HT-29 (cell line): ENCODE results near the gene SAPCD2. TPM values are rescaled to one million over a fixed set of nuclear protein-coding genes. Genes with fewer than 3 reads are reported as not detected.

ENCODE experiments used
- DNase-seq: peaks from one replicate; pipeline ENCODE4 v3.0.0-alpha.2; 2015; ENCODE audit warnings: low spot score
- total RNA-seq: library from RNA; depleted of rRNA; stranded (reverse); fragments of >200 nt; shearing (Covaris generic); gene quantifications from 2 replicates; pipeline ENCODE4 v1.2.3, GENCODE V29; 2014

SAPCD2 gene
- total RNA-seq, 1 experiment from 2014 or later: 217 TPM

GRCh38 chr9:137107982-137108381, 37.6 kb upstream of the SAPCD2 start:
- no peak for DNase-seq

GRCh38 chr9:137107312-137107921, 37.1 kb upstream of the SAPCD2 start:
- no peak for DNase-seq

- DNase-seq: no peak
Measured at GRCh38 chr9:137106662-137107250, 36.4 kb upstream of the SAPCD2 start.

- DNase-seq: no peak
Measured at GRCh38 chr9:137105814-137106661, 35.7 kb upstream of the SAPCD2 start.

- no peak for DNase-seq
Measured at GRCh38 chr9:137103206-137103999, 33.0 kb upstream of the SAPCD2 start.

GRCh38 chr9:137099231-137099630, 28.9 kb upstream of the SAPCD2 start:
- DNase-seq: no peak

- DNase-seq: no peak
Measured at GRCh38 chr9:137097761-137098462, 27.6 kb upstream of the SAPCD2 start.

- DNase-seq: no peak
Measured at GRCh38 chr9:137096785-137097546, 26.6 kb upstream of the SAPCD2 start.

- DNase-seq: no peak
Measured at GRCh38 chr9:137095664-137096517, 25.5 kb upstream of the SAPCD2 start.

GRCh38 chr9:137089232-137089947, 19.0 kb upstream of the SAPCD2 start:
- DNase-seq: no peak

GRCh38 chr9:137088121-137088520, 17.8 kb upstream of the SAPCD2 start:
- no peak for DNase-seq

- DNase-seq: no peak
Measured at GRCh38 chr9:137087409-137087925, 17.1 kb upstream of the SAPCD2 start.

- DNase-seq: peak; percentile 99
Measured at GRCh38 chr9:137086531-137087408, 16.4 kb upstream of the SAPCD2 start, which contains the start of gene MAN1B1. MAN1B1 (plus strand) TSS chr9:137086985; CDS start chr9:137087000, 15 bp downstream.

- peak; percentile 51 for DNase-seq
Measured at GRCh38 chr9:137085920-137086530, 15.7 kb upstream of the SAPCD2 start.

- DNase-seq: no peak
Measured at GRCh38 chr9:137084526-137084925, 14.2 kb upstream of the SAPCD2 start.

- DNase-seq: peak; percentile 94
Measured at GRCh38 chr9:137083394-137084004, 13.1 kb upstream of the SAPCD2 start.

GRCh38 chr9:137082925-137083290, 12.6 kb upstream of the SAPCD2 start:
- no peak for DNase-seq
